Breast epithelium (tissue), 3 donors: ENCODE results near the gene TPRG1L.

Experiments used
- POLR2A ChIP-seq: fragments of 450-650 bp; IDR thresholded peaks from one replicate; pipeline ENCODE4 v1.6.1; 2016; ENCODE audit warnings: antibody characterized with exemption, mild to moderate bottlenecking, moderate library complexity
- POLR2AphosphoS5 ChIP-seq, 3 donors: sonication (generic); formaldehyde crosslinking; IDR thresholded peaks; one replicate each; pipeline ENCODE4 v1.6.1; 2017; ENCODE audit warnings: antibody characterized with exemption in 3 of 3
- TF ChIP-seq, protein P1 (sequence below), 3 donors: fragments of 450-650 bp; IDR thresholded peaks; one replicate each; pipeline ENCODE4 v1.5.1; 2016 to 2017; ENCODE audit warnings: antibody characterized with exemption in 3 of 3, mild to moderate bottlenecking in 3 of 3, moderate library complexity in 3 of 3

DNA sequence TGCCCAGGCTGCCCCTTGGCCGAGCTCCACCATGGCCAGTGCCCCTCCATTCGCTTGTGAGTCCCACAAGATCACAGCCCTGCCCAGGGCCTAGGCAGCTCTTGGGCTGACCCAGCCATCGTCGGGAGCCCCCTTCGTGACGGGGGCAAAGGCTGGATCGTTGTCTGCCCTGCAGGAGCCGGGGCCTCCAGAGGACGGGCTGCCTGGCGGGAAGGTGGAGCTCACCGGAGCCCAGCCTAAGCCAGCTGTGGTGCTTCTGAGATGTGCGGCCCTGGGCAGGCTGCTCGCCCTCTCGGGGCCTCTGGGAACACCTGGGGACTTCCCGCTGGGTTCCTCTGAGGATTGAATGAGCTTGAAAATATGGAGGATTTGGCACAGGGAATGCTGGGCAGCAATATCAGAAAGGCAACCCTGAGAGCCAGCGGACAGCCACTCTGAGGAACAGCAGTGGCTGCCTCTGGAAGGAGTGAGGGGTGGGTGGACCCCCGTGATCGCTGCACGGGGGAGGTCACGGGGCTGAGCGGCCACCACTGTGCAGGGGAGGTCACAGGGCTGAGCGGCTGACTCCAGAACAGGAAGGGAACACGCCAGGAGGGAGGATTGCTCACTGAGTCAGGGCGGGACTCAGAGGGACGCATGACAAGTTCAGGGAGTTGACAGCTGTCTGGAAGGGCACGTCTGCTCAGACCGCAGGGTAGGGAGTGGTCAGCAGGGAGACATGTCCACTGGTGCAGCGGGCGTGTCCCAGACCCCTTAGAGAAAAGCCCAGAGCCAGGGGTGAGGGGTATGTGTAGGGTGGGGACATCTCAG, 46.8 kb downstream of the TPRG1L start:
- TF ChIP-seq, protein P1, sequence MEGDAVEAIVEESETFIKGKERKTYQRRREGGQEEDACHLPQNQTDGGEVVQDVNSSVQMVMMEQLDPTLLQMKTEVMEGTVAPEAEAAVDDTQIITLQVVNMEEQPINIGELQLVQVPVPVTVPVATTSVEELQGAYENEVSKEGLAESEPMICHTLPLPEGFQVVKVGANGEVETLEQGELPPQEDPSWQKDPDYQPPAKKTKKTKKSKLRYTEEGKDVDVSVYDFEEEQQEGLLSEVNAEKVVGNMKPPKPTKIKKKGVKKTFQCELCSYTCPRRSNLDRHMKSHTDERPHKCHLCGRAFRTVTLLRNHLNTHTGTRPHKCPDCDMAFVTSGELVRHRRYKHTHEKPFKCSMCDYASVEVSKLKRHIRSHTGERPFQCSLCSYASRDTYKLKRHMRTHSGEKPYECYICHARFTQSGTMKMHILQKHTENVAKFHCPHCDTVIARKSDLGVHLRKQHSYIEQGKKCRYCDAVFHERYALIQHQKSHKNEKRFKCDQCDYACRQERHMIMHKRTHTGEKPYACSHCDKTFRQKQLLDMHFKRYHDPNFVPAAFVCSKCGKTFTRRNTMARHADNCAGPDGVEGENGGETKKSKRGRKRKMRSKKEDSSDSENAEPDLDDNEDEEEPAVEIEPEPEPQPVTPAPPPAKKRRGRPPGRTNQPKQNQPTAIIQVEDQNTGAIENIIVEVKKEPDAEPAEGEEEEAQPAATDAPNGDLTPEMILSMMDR (IDR thresholded peaks at IDR 0.05) = no peak
- TF ChIP-seq POLR2A (no peak), POLR2AphosphoS5 (IDR thresholded peaks at IDR 0.05) (no peak)
